NCI-H1930 (cell line): ENCODE measurements around the gene SUV39H1.
A peak's percentile ranks its signal among the peaks of the same experiment; 100 is the strongest.
"Not testable (repeated sequence)": the region's sequence is repeated elsewhere in the genome, so short reads cannot be mapped to it uniquely, and the experiment has no call there.

ENCODE experiments used
- DNase-seq, 2 experiments: peaks; one replicate each; lab custom pipeline; 2025; lab: John Stamatoyannopoulos, UW

SUV39H1 gene

GRCh38 chrX:48685416-48685815 is 11.1 kb upstream of the SUV39H1 start:
- DNase-seq: no peak

- DNase-seq: no peak
Measured at GRCh38 chrX:48688531-48689150, 7.9 kb upstream of the SUV39H1 start.

GRCh38 chrX:48689208-48689920 is 7.2 kb upstream of the SUV39H1 start:
- no peak for DNase-seq

GRCh38 chrX:48691746-48692145 is 4.8 kb upstream of the SUV39H1 start:
- not testable (repeated sequence) for DNase-seq

GRCh38 chrX:48694776-48695533 is 1.6 kb upstream of the SUV39H1 start:
- no peak for DNase-seq

- DNase-seq: no peak
Measured at GRCh38 chrX:48695534-48695896, 1.0 kb upstream of the SUV39H1 start.

- DNase-seq: no peak
Measured at GRCh38 chrX:48695925-48696300, 621 bp upstream of the SUV39H1 start.

GRCh38 chrX:48696909-48697727 is 584 bp downstream of the SUV39H1 start:
- DNase-seq: peak; percentile 34 to 45

GRCh38 chrX:48698306-48698705 is 1.8 kb downstream of the SUV39H1 start:
- no peak for DNase-seq

- DNase-seq: no peak
Measured at GRCh38 chrX:48700246-48700645, 3.7 kb downstream of the SUV39H1 start.

- DNase-seq: no peak
Measured at GRCh38 chrX:48700951-48701653, 4.6 kb downstream of the SUV39H1 start.

- DNase-seq: no peak
Measured at GRCh38 chrX:48702032-48702431, 5.5 kb downstream of the SUV39H1 start.

GRCh38 chrX:48702716-48703115 is 6.2 kb downstream of the SUV39H1 start:
- DNase-seq: no peak

- no peak for DNase-seq
Measured at GRCh38 chrX:48703228-48703627, 6.7 kb downstream of the SUV39H1 start.

GRCh38 chrX:48703642-48704481 is 7.3 kb downstream of the SUV39H1 start:
- no peak for DNase-seq

GRCh38 chrX:48705871-48706270 is 9.3 kb downstream of the SUV39H1 start:
- DNase-seq: no peak

- no peak for DNase-seq
Measured at GRCh38 chrX:48709522-48710112, 13.1 kb downstream of the SUV39H1 start.

- no peak for DNase-seq
Measured at GRCh38 chrX:48711162-48711928, 14.8 kb downstream of the SUV39H1 start.

- DNase-seq: no peak
Measured at GRCh38 chrX:48711929-48712505, 15.5 kb downstream of the SUV39H1 start.
